IMR-90 (cell line): ENCODE measurements around the gene ATP5MK. TPM values are rescaled to one million over a fixed set of nuclear protein-coding genes. Genes with fewer than 3 reads are reported as not detected.

ENCODE experiments used
- ATAC-seq: fragments of 200-7000 bp; cut with Tn5 transposase; 2 replicates; pipeline ENCODE4 v1.9.1; 2020; ENCODE audit warnings: low read depth, mild to moderate bottlenecking, moderate library complexity
- BruUV-seq: library from RNA; stranded (reverse); fragments of 400-500 nt; replicated peaks from 2 replicates; lab custom pipeline; 2021; lab: Mats Ljungman, UMichigan
- CTCF ChIA-PET: fragments of 300-600 bp; formaldehyde crosslinking; extraction: SDS; loops from one replicate; lab custom pipeline; 2021; ENCODE audit warnings: antibody characterized with exemption; lab: Yijun Ruan, JAX
- POLR2A ChIA-PET: fragments of 300-600 bp; sonication (Branson Sonifier 250); formaldehyde crosslinking; loops from one replicate; lab custom pipeline; 2022; ENCODE audit warnings: antibody characterized with exemption; ENCODE audit not compliant: unreplicated experiment; lab: Charles Lee
- DNase-seq: peaks from one replicate; pipeline ENCODE4 v3.0.0; 2013
- H2AFZ ChIP-seq: replicated peaks from 2 replicates; pipeline ENCODE3; 2013; ENCODE audit warnings: low read length, mild to moderate bottlenecking; ENCODE audit not compliant: poor library complexity
- H2AK5ac ChIP-seq: 2 replicates; pipeline ENCODE4 v1.6.1; 2013; ENCODE audit warnings: low read depth, low read length, inconsistent platforms
- H2AK9ac ChIP-seq: replicated peaks from 2 replicates; pipeline ENCODE3; 2013; ENCODE audit warnings: mild to moderate bottlenecking, low read depth, low read length, moderate library complexity; ENCODE audit not compliant: poor library complexity
- H2BK120ac ChIP-seq: 2 replicates; pipeline ENCODE4 v1.6.1; 2013; ENCODE audit warnings: low read depth, low read length, inconsistent platforms
- H2BK15ac ChIP-seq: 3 replicates; pipeline ENCODE4 v1.6.1; 2013; ENCODE audit warnings: low read depth, low read length, inconsistent platforms
- H2BK20ac ChIP-seq: 2 replicates; pipeline ENCODE4 v1.6.1; 2013; ENCODE audit warnings: low read depth, mild to moderate bottlenecking, inconsistent platforms, low read length, moderate library complexity
- H2BK5ac ChIP-seq: 2 replicates; pipeline ENCODE4 v1.6.1; 2013; ENCODE audit warnings: mild to moderate bottlenecking, low read depth, low read length, inconsistent platforms; ENCODE audit not compliant: poor library complexity, severe bottlenecking
- H3K14ac ChIP-seq: replicated peaks from 2 replicates; pipeline ENCODE4 v1.6.1; 2013; ENCODE audit warnings: low read depth, low read length, inconsistent platforms
- H3K18ac ChIP-seq: 2 replicates; pipeline ENCODE4 v1.6.1; 2013; ENCODE audit warnings: low read depth, low read length, control low read depth
- H3K23ac ChIP-seq: 2 replicates; pipeline ENCODE4 v1.6.1; 2013; ENCODE audit warnings: low read depth, low read length, inconsistent platforms
- H3K27ac ChIP-seq: 2 replicates; pipeline ENCODE4 v1.5.1; 2013; ENCODE audit warnings: mild to moderate bottlenecking, control low read depth, low read length; ENCODE audit not compliant: insufficient read depth
- H3K27me3 ChIP-seq: 2 replicates; pipeline ENCODE4 v1.6.1; 2013; ENCODE audit warnings: low read length; ENCODE audit not compliant: control insufficient read depth, insufficient read depth
- H3K36me3 ChIP-seq: 2 replicates; pipeline ENCODE4 v1.6.1; 2013; ENCODE audit warnings: low read length, mixed read lengths; ENCODE audit not compliant: control insufficient read depth, insufficient read depth
- H3K4ac ChIP-seq: 2 replicates; pipeline ENCODE4 v1.6.1; 2013; ENCODE audit warnings: low read depth, low read length, inconsistent platforms
- H3K4me1 ChIP-seq: 2 replicates; pipeline ENCODE4 v1.6.1; 2013; ENCODE audit warnings: low read length, mixed read lengths; ENCODE audit not compliant: control insufficient read depth, insufficient read depth
- H3K4me2 ChIP-seq: 2 replicates; pipeline ENCODE4 v1.6.1; 2013; ENCODE audit warnings: low read depth, mild to moderate bottlenecking, control low read depth, low read length, moderate library complexity
- H3K4me3 ChIP-seq: 2 replicates; pipeline ENCODE4 v1.5.1; 2013; ENCODE audit warnings: low read depth, mild to moderate bottlenecking, control low read depth, low read length, moderate library complexity; ENCODE audit not compliant: insufficient read depth
- H3K56ac ChIP-seq: 2 replicates; pipeline ENCODE4 v1.6.1; 2013; ENCODE audit warnings: low read length, inconsistent platforms; ENCODE audit not compliant: insufficient read depth; ENCODE audit errors: extremely low read depth
- H3K79me1 ChIP-seq, 2 experiments: 2 replicates each; pipeline ENCODE4 v1.6.1; 2013; ENCODE audit warnings: low read length in 2 of 2, inconsistent platforms in 1 of 2, low read depth in 1 of 2
- H3K9ac ChIP-seq: 2 replicates; pipeline ENCODE4 v1.6.1; 2013; ENCODE audit warnings: low read depth, low read length, control low read depth
- H3K9me1 ChIP-seq: 2 replicates; pipeline ENCODE4 v1.6.1; 2013; ENCODE audit warnings: low read length, inconsistent platforms; ENCODE audit not compliant: insufficient read depth
- H3K9me3 ChIP-seq: 2 replicates; pipeline ENCODE4 v1.6.1; 2013; ENCODE audit warnings: low read length; ENCODE audit not compliant: control insufficient read depth, insufficient read depth
- H4K20me1 ChIP-seq: 2 replicates; pipeline ENCODE4 v1.6.1; 2013; ENCODE audit warnings: low read length, inconsistent platforms; ENCODE audit not compliant: insufficient read depth
- H4K5ac ChIP-seq: 2 replicates; pipeline ENCODE4 v1.6.1; 2013; ENCODE audit warnings: mild to moderate bottlenecking, low read depth, low read length, control low read depth
- H4K8ac ChIP-seq, 2 experiments: 2 replicates each; pipeline ENCODE4 v1.6.1; 2013; ENCODE audit warnings: low read depth in 2 of 2, low read length in 2 of 2, control low read depth in 1 of 2, inconsistent platforms in 1 of 2
- H4K91ac ChIP-seq: 2 replicates; pipeline ENCODE4 v1.6.1; 2013; ENCODE audit warnings: low read depth, low read length, inconsistent platforms; ENCODE audit not compliant: insufficient read depth
- BHLHE40 ChIP-seq: fragments of 150-350 bp; IDR thresholded peaks from 2 replicates; pipeline ENCODE4 v1.6.1; 2016; ENCODE audit warnings: mild to moderate bottlenecking, low read depth, low read length
- CEBPB ChIP-seq: IDR thresholded peaks from 2 replicates; pipeline ENCODE4 v1.6.1; 2012; ENCODE audit warnings: low read depth, low read length, improper control_type of control experiment
- CHD1 ChIP-seq: IDR thresholded peaks from 2 replicates; pipeline ENCODE4 v1.6.1; 2012; ENCODE audit warnings: low read depth, low read length, improper control_type of control experiment
- MAZ ChIP-seq: IDR thresholded peaks from 2 replicates; pipeline ENCODE4 v1.6.1; 2012; ENCODE audit warnings: low read depth, mild to moderate bottlenecking, low read length, improper control_type of control experiment, moderate library complexity, borderline replicate concordance
- MXI1 ChIP-seq: IDR thresholded peaks from 2 replicates; pipeline ENCODE4 v1.6.1; 2012; ENCODE audit warnings: low read depth, mild to moderate bottlenecking, low read length, moderate library complexity, borderline replicate concordance
- NFE2L2 ChIP-seq: fragments of 150-350 bp; IDR thresholded peaks from 2 replicates; pipeline ENCODE4 v1.6.1; 2016; ENCODE audit warnings: low read depth, mild to moderate bottlenecking, low read length
- POLR2A ChIP-seq: IDR thresholded peaks from 2 replicates; pipeline ENCODE4 v1.6.1; 2012; ENCODE audit warnings: mild to moderate bottlenecking, low read depth, low read length
- RAD21 ChIP-seq: IDR thresholded peaks from 2 replicates; pipeline ENCODE4 v1.6.1; 2012; ENCODE audit warnings: low read length, improper control_type of control experiment
- RCOR1 ChIP-seq: IDR thresholded peaks from 2 replicates; pipeline ENCODE4 v1.6.1; 2012; ENCODE audit warnings: mild to moderate bottlenecking, low read length, improper control_type of control experiment; ENCODE audit not compliant: insufficient replicate concordance
- WGBS, 2 experiments: methylation state at CpG; one replicate each; pipeline versions ENCODE4 v1.1.5 to v1.1.7; 2013; ENCODE audit warnings: missing lambda C conversion rate in 2 of 2; ENCODE audit not compliant: insufficient read length in 1 of 2; ENCODE audit errors: extremely low coverage in 2 of 2; 5-methylcytosine and 5-hydroxymethylcytosine counted together
- dilution Hi-C: fragments of 300-500 bp; cut with HindIII; formaldehyde crosslinking; loops from one replicate; pipeline ENCODE4 v1.14.3; 2018; ENCODE audit warnings: low sequenced_read_pairs; ENCODE audit not compliant: unreplicated experiment
- in situ Hi-C: fragments of 300-500 bp; cut with MboI; formaldehyde crosslinking; loops from 3 replicates; pipeline ENCODE4 v1.14.3; 2019; ENCODE audit warnings: low sequenced_read_pairs, inconsistent platforms, mixed read lengths
- intact Hi-C: fragments of 100-400 bp; cut with micrococcal nuclease; formaldehyde crosslinking; loops from 2 replicates; pipeline ENCODE4 v1.10.0; 2022
- polyA plus RNA-seq, 3 experiments: library from polyadenylated mRNA; depleted of rRNA; stranded (reverse); fragments of >200 nt; gene quantifications; 2 replicates each; pipeline ENCODE4 v1.2.3, GENCODE V29; 2012; ENCODE audit warnings: low replicate concordance in 1 of 3
- total RNA-seq: library from RNA; depleted of rRNA; stranded (reverse); fragments of >200 nt; gene quantifications from 2 replicates; pipeline ENCODE4 v1.2.3, GENCODE V29; 2012
- TF ChIP-seq, protein P1 (sequence below): fragments of 150-350 bp; IDR thresholded peaks from 2 replicates; pipeline ENCODE4 v1.6.1; 2016; ENCODE audit warnings: low read depth, mild to moderate bottlenecking, low read length, moderate library complexity, borderline replicate concordance
- TF ChIP-seq, protein P2 (sequence below): fragments of 150-350 bp; IDR thresholded peaks from 2 replicates; pipeline ENCODE4 v1.6.1; 2017; ENCODE audit warnings: mild to moderate bottlenecking, antibody characterized with exemption, low read length, low read depth
- TF ChIP-seq, protein P3 (sequence below): conservative IDR thresholded peaks from 2 replicates; pipeline ENCODE4 v1.5.1; 2012; ENCODE audit warnings: mild to moderate bottlenecking, low read depth, low read length, improper control_type of control experiment

ATP5MK gene
- total and polyA plus RNA-seq, 2 of the 4 experiments (the other 2 are of a cell fraction): 73.4 to 101 TPM

DNA sequence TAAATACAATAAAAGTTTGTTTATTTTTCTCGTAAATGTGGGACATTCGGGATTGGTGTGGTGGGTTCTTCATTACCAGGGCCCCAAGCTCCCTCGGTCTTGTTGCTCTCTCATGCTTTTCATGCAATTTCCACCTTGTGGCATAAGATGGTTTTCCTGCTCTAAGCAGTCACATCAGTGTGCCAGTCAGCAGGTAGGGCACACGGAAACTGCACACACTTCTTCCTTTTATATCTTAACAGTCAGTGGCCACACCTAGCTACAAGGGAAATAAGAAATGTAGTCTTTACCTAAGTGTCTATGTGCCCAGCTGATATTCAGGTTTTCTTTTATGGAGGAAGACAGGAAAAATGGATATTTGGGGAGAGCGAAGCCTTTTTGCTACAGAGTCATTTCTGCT is 22.0 kb downstream of the ATP5MK start:
- no peak overlapping the region for H2AK5ac ChIP-seq
- no peaks in the 10 kb centered on the region for H3K4me1 ChIP-seq
- H3K27ac ChIP-seq: no peak overlapping the region
- H4K8ac ChIP-seq: no peak overlapping the region
- no peak overlapping the region for H4K5ac ChIP-seq
- H2AFZ ChIP-seq: no peak overlapping the region
- no peak overlapping the region for H2BK120ac ChIP-seq
- ChIA-PET POLR2A (no interaction called here), CTCF (no interaction called here)
- no peak overlapping the region for H3K4ac ChIP-seq
- H3K79me1 ChIP-seq: peaks cover 8 to 25% of the 10 kb centered on the region in 2 experiments; a peak in 3 of 4 replicates
- H2BK5ac ChIP-seq: no peak overlapping the region
- H3K36me3 ChIP-seq: peaks cover 10% of the 10 kb centered on the region
- H3K56ac ChIP-seq: no peak overlapping the region
- no peak overlapping the region for H2BK20ac ChIP-seq
- intact Hi-C loops: no loop called here
- DNase-seq: no peak
- WGBS, 2 experiments: no CpG with 5 or more reads among the region's 5 CpGs
- H3K18ac ChIP-seq: no peak overlapping the region
- no peak overlapping the region for H3K4me2 ChIP-seq
- no peaks in the 10 kb centered on the region for H4K20me1 ChIP-seq
- no peak for ATAC-seq
- dilution Hi-C loops: no loop called here
- in situ Hi-C loops: no loop called here
- TF ChIP-seq NFE2L2 (no peak), CEBPB (no peak), RAD21 (no peak), CHD1 (no peak), MAZ (no peak), MXI1 (no peak), POLR2A (no peak), RCOR1 (no peak), BHLHE40 (no peak)
- TF ChIP-seq, protein P1, sequence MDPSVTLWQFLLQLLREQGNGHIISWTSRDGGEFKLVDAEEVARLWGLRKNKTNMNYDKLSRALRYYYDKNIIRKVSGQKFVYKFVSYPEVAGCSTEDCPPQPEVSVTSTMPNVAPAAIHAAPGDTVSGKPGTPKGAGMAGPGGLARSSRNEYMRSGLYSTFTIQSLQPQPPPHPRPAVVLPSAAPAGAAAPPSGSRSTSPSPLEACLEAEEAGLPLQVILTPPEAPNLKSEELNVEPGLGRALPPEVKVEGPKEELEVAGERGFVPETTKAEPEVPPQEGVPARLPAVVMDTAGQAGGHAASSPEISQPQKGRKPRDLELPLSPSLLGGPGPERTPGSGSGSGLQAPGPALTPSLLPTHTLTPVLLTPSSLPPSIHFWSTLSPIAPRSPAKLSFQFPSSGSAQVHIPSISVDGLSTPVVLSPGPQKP: no peak
- TF ChIP-seq, protein P2, sequence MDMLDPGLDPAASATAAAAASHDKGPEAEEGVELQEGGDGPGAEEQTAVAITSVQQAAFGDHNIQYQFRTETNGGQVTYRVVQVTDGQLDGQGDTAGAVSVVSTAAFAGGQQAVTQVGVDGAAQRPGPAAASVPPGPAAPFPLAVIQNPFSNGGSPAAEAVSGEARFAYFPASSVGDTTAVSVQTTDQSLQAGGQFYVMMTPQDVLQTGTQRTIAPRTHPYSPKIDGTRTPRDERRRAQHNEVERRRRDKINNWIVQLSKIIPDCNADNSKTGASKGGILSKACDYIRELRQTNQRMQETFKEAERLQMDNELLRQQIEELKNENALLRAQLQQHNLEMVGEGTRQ: no peak
- TF ChIP-seq, protein P3, sequence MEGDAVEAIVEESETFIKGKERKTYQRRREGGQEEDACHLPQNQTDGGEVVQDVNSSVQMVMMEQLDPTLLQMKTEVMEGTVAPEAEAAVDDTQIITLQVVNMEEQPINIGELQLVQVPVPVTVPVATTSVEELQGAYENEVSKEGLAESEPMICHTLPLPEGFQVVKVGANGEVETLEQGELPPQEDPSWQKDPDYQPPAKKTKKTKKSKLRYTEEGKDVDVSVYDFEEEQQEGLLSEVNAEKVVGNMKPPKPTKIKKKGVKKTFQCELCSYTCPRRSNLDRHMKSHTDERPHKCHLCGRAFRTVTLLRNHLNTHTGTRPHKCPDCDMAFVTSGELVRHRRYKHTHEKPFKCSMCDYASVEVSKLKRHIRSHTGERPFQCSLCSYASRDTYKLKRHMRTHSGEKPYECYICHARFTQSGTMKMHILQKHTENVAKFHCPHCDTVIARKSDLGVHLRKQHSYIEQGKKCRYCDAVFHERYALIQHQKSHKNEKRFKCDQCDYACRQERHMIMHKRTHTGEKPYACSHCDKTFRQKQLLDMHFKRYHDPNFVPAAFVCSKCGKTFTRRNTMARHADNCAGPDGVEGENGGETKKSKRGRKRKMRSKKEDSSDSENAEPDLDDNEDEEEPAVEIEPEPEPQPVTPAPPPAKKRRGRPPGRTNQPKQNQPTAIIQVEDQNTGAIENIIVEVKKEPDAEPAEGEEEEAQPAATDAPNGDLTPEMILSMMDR: no peak
- no peak overlapping the region for H4K91ac ChIP-seq
- no peak overlapping the region for H2BK15ac ChIP-seq
- no peak overlapping the region for H2AK9ac ChIP-seq
- no peaks in the 10 kb centered on the region for H3K27me3 ChIP-seq
- no peak overlapping the region for H3K4me3 ChIP-seq
- H3K23ac ChIP-seq: no peak overlapping the region
- no peaks in the 10 kb centered on the region; the same call in 1 of the 2 replicates for H3K9me1 ChIP-seq
- BruUV-seq: no TSS peak
- H3K14ac ChIP-seq: no peak overlapping the region
- H3K9ac ChIP-seq: no peak overlapping the region
- no peaks in the 10 kb centered on the region for H3K9me3 ChIP-seq
